Epidermal melanocyte (primary cell): Measurements from ENCODE around the gene VANGL2.
A peak's percentile ranks its signal among the peaks of the same experiment; 100 is the strongest.

Experiments used
- DNase-seq: peaks from one replicate; pipeline ENCODE4 v3.0.0; 2011; ENCODE audit warnings: low spot score; ENCODE audit not compliant: insufficient read length

Gene VANGL2

DNA sequence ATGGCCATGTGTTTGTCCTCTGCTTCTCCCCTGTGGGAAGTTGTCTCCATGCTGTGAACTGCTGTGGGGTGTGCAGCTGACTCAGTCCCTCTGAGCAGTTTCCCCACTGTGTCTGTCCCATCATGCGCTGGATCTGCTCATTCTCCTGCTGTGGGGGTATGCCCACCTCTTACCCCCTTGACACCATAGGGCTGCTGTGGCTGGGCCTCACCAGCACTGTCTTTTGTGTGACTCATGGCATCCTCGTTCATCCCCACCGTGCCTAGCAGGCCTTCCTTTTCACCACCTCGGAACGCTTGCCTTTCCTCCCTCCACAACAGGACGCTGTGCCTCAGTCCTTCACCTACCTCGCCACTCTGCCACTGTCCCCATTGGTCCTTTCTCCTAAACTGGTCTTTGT, 27.3 kb downstream of the VANGL2 start:
- no peak for DNase-seq

GRCh38 chr1:160428053-160428452, 27.7 kb downstream of the VANGL2 start:
- no peak for DNase-seq

DNA sequence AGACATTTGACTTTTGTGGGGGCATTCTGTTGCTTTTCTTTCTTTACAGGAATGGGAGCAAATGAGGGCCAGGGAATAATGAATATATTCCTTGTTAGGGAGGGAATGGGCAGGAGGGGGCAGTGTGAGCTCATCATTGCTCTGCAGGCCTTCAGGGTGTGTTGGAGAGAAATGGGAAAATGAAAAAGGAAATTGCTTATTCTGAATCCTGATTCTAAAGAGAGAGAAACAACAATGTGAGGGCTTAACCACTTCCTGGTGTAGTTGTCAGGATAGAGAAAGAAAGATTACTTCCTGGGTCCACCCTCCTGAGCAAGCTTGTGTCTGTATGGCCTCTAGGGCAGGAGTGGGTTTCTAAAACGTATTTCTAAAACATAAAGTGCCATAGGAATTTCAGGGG, 28.3 kb downstream of the VANGL2 start:
- DNase-seq: peak; percentile 49

DNA sequence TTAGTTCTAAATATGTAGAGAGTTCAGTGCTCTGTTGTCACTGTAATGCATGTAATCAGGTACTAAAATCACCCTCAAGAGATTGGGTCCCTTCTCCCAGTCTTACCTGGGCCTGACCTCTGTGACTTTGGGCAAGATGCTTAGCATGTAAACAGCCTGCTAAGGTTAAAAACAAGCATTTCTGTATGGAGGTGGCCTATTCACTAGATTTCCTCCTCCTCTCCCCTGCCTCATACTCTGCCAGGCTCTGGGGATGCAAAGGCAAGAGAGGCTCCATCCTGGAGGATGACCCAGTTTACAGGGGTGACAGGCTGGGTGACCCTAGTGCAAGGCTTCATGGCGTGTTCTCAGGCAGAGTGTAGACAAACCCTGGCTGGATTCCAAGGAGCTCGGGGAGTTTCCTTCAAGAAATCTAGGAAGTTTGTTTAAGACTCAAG, 28.8 kb downstream of the VANGL2 start:
- DNase-seq: no peak

GRCh38 chr1:160429702-160430535, 29.6 kb downstream of the VANGL2 start:
- no peak for DNase-seq

DNA sequence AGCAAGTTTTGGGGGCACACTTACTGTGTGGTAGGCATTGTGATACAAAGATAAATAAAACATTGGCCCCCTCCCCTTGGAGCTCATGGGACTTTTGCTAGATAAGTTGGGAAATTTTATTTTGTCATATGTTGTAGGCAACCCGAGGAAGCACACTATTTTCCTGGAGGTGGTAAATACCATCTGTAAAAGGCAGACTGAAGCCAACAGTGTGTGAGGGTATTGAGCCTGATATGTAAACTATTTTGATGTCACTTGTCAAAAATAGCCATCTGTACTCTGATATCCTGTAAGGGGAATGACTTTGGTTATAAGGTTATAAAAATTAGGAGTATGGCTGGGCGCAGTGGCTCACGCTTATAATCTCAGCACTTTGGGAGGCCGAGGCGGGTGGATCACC, 30.6 kb downstream of the VANGL2 start:
- DNase-seq: no peak

- DNase-seq: no peak
These were observed 31.2 kb downstream of the VANGL2 start for GRCh38 chr1:160431571-160431970.

- no peak for DNase-seq
These were observed 32.0 kb downstream of the VANGL2 start for GRCh38 chr1:160432371-160432786.

GRCh38 chr1:160436966-160437365, 36.6 kb downstream of the VANGL2 start:
- no peak for DNase-seq

- DNase-seq: no peak
These were observed 37.3 kb downstream of the VANGL2 start for GRCh38 chr1:160437432-160438316.

DNA sequence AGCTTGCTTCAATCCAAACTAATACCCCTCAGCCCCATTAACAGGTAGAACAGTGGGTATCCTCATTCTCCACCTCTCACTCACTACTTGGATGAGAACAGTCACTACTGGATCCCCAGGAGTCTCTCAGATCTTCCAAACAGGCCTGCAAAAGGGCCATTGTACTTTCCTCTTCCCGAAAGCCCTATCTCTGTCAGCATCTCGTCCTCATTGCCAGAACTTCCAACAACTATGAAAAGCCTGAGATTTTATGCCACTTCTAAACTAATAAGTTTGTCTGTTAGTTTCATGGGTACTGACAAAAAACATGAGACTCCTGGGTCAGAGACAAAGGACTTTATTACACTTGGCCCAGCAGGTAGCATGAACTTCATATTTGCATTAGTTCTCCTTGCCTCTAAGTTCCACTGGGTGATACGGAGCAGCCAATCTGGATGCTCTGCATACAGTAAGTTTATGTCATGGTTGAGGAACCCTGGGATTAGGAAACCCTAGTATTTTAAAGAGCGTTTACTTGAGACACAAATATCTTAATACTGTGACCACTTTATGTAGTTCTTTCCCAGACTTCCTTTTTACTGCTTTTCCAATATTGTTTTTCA, 38.1 kb downstream of the VANGL2 start:
- no peak for DNase-seq

GRCh38 chr1:160438935-160439334, 38.6 kb downstream of the VANGL2 start:
- DNase-seq: no peak

DNA sequence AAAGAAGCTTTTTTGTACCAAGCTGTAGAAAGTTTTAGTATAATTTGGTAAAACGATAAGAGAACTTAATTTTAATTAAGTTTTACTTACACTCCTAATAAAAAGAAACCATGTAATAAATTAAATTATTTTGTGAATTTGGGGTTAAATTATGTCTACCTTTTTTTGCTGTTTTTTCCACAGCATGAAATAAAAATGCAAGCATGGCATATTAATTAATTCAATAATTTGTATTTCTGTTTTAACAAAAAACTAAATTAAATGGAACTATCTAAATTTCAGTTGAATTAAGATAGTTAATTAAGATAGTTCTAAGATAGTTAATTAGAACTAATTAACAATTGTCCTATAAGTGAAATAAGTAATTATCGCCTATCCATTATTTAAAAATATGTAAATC, 39.4 kb downstream of the VANGL2 start:
- DNase-seq: no peak

DNA sequence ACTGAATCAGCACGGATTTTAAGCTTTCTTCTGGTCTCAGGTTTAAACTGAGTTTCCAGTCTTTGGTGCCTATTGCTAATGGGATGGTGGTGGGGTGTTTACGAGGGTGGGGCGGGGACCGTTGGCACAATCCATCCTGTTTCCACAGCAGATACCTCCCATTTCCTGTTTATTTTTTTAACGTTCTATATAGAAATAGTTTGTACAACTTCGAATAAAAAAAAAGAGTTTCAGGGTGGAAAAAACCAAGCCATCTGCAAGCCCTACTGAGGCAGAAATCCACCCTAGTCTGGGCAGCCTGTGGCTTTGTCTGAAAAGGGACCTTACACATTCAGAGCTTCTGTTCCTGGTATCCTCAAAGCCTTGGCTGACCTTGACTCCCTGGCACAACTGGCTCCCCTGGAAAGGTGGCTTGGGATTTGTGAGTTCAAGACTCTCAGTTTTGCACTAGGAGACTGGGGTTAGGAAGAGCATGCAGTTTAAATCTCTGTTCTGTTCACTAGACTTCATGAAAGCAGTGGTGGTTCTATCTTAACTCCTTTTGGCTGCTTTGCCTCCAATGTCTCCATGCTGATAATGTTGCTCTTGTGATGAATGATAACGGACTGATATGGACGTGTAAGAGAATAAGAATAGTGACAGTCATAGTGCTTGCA, 46.7 kb downstream of the VANGL2 start:
- no peak for DNase-seq

GRCh38 chr1:160449494-160449893, 49.1 kb downstream of the VANGL2 start:
- DNase-seq: no peak

GRCh38 chr1:160451119-160451858, 50.9 kb downstream of the VANGL2 start:
- DNase-seq: no peak

DNA sequence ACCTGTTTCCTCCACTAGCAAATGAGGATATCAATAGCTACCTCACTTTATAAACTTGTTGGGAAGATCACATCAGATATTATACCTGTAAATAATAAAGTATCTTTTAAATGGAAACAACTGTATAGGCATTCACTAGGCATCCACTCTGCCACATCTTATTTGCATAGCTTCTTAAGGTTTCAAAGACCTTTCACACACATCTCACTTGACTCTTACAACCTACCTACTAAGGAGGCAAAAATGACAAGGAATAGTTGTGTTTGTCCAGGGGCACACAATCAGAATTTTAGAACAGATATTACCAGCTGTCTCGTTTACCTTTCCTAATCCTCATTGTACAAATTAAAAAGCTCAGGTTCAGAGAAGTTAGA, 51.5 kb downstream of the VANGL2 start:
- DNase-seq: no peak

GRCh38 chr1:160453443-160453842, 53.1 kb downstream of the VANGL2 start:
- DNase-seq: no peak

- no peak for DNase-seq
These were observed 54.2 kb downstream of the VANGL2 start for GRCh38 chr1:160454371-160455152.

DNA sequence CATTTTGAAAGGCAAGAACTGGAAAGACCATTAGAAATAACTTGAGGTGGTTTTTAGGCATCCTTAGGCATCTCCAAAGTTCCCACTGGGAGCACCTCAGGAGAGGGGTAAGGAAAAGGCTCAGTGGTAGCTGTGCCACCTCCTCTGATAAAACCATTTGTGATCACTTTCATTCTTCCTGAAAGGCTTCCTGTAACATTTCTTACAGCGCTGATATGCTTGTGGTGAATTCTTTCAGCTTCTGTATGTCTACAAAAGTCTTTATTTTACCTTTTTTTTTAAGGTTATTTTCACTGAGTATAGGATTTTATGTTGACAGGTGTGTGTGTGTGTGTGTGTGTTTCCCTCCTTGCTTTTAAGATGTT, 54.8 kb downstream of the VANGL2 start:
- DNase-seq: no peak
